Upper lobe of left lung (tissue), 4 donors: ENCODE measurements around the gene SOX14.

Source experiments
- POLR2A ChIP-seq, 4 donors: fragments of 450-650 bp; IDR thresholded peaks; one replicate each; pipeline ENCODE4 v1.5.1; 2016 to 2017; ENCODE audit warnings: antibody characterized with exemption in 4 of 4, mild to moderate bottlenecking in 2 of 4
- POLR2AphosphoS5 ChIP-seq, 2 donors: sonication (generic); formaldehyde crosslinking; IDR thresholded peaks; one replicate each; pipeline ENCODE4 v1.5.1; 2017; ENCODE audit warnings: antibody characterized with exemption in 2 of 2
- TF ChIP-seq, protein P1 (sequence below), 6 experiments: fragments of 450-650 bp in 4 of 6; fragments of 200-600 bp in 2 of 6; sonication (generic) in 2 of 6; IDR thresholded peaks; one replicate each; pipeline ENCODE4 v1.5.1; 2016 to 2019; ENCODE audit warnings: antibody characterized with exemption in 6 of 6

DNA sequence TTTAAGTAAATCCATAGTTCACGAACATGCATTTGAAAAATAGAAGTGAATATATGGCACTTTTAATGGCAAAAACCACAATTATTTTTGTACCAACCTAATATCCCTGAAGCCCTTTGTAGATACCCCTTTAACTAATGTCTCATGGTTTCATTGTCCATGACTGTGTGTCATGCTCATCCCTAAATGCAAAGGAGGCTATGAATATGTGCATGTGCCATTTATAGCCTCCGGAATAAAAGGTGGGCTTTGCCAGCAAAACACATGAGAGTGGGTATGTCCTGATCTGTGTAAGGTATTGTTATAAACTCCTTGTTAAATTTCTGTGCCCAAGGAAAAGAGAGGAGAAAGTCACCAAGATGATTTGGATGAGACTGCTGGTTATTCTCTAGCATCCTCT lies 20.5 kb upstream of the SOX14 start:
- TF ChIP-seq, protein P1, sequence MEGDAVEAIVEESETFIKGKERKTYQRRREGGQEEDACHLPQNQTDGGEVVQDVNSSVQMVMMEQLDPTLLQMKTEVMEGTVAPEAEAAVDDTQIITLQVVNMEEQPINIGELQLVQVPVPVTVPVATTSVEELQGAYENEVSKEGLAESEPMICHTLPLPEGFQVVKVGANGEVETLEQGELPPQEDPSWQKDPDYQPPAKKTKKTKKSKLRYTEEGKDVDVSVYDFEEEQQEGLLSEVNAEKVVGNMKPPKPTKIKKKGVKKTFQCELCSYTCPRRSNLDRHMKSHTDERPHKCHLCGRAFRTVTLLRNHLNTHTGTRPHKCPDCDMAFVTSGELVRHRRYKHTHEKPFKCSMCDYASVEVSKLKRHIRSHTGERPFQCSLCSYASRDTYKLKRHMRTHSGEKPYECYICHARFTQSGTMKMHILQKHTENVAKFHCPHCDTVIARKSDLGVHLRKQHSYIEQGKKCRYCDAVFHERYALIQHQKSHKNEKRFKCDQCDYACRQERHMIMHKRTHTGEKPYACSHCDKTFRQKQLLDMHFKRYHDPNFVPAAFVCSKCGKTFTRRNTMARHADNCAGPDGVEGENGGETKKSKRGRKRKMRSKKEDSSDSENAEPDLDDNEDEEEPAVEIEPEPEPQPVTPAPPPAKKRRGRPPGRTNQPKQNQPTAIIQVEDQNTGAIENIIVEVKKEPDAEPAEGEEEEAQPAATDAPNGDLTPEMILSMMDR (IDR thresholded peaks at IDR 0.05) = no peak
- no peak for TF ChIP-seq POLR2AphosphoS5 (IDR thresholded peaks at IDR 0.05)
- no peak for TF ChIP-seq POLR2A (IDR thresholded peaks at IDR 0.05)
